ENCODE measurements around the gene ZDHHC14. TPM values are rescaled to one million over a fixed set of nuclear protein-coding genes. Genes with fewer than 3 reads are reported as not detected.

The ZDHHC14 gene
- total and polyA plus RNA-seq, 2 of the 8 experiments (the other 6 are each of a cell fraction or from before 2014, with no cell fraction given), result 2.9 to 5.3 TPM

DNA sequence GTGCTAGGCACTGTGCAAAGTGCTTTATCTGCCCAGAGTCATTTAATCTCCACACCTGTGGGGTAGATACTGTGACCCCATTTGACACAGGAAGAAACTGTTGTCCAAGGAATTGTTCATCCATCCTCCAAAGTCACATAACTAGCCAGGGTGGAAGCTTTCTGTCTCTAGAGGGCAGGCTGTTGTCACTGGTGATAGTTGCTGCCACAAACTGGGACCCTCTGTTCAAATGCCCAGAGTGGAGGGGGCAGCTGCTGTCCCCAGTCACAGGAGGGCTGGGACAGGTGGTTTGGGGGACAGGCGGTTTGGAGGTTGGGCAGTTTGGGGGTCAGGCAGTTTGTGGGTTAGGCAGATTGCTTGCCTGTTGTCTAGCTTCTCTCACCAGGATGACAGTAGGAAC is 41.6 kb upstream of the ZDHHC14 start (continued):
- TF ChIP-seq CHD2 (IDR thresholded peaks at IDR 0.05; ENCODE audit: low read length), result no peak
- no peak for TF ChIP-seq ASH2L (IDR thresholded peaks at IDR 0.05; ENCODE audit: low read length)
- TF ChIP-seq ZNF274 (IDR thresholded peaks at IDR 0.05; ENCODE audit: borderline replicate concordance, extremely low read depth, low read length), result no peak
